Body of pancreas (tissue), 4 donors: Measurements from ENCODE around the gene DAB2. TPM values are rescaled to one million over a fixed set of nuclear protein-coding genes. Genes with fewer than 3 reads are reported as not detected.
"Not testable (repeated sequence)": the region's sequence is repeated elsewhere in the genome, so short reads cannot be mapped to it uniquely, and the experiment has no call there.

ENCODE experiments used
- ATAC-seq: fragments of 150-250 bp; one replicate; pipeline ENCODE4 v1.9.1; 2016
- DNase-seq, 4 donors: peaks; one replicate each; pipeline ENCODE4 v3.0.0-alpha.2; 2019
- H3K27ac ChIP-seq, 4 donors: fragments of 200-600 bp; sonication (generic); 1 replicate in 3 of 4; 2 replicates in 1 of 4; pipeline versions ENCODE4 v1.5.1 to v1.6.1; 2016 to 2019; ENCODE audit warnings: mild to moderate bottlenecking in 1 of 4, mixed read lengths in 1 of 4, moderate library complexity in 1 of 4
- H3K27me3 ChIP-seq, 2 donors: fragments of 200-600 bp; sonication (generic); one replicate each; pipeline ENCODE4 v1.6.0; 2016; ENCODE audit warnings: mild to moderate bottlenecking in 1 of 2
- H3K36me3 ChIP-seq, 2 donors: fragments of 200-600 bp; sonication (generic); replicated peaks in 1 of 2; 2 replicates each; pipeline ENCODE4 v1.5.1; 2016; ENCODE audit warnings: low read depth in 2 of 2; ENCODE audit not compliant: insufficient read depth in 1 of 2
- H3K4me1 ChIP-seq: fragments of 200-600 bp; sonication (generic); one replicate; pipeline ENCODE4 v1.6.0; 2016
- H3K4me3 ChIP-seq, 2 donors: fragments of 200-600 bp; sonication (generic); 1 replicate in 1 of 2; 2 replicates in 1 of 2; pipeline ENCODE4 v1.5.1; 2016 to 2019
- H3K9me3 ChIP-seq, 3 donors: fragments of 200-600 bp; sonication (generic); 1 replicate in 2 of 3; 2 replicates in 1 of 3; pipeline ENCODE4 v1.5.1; 2016
- CTCF ChIP-seq, 7 experiments: fragments of 450-650 bp in 4 of 7; fragments of 200-600 bp in 3 of 7; sonication (generic) in 3 of 7; IDR thresholded peaks; one replicate each; pipeline ENCODE4 v1.5.1; 2016 to 2019; ENCODE audit warnings: antibody characterized with exemption in 7 of 7
- POLR2A ChIP-seq, 3 donors: fragments of 450-650 bp; IDR thresholded peaks; one replicate each; pipeline ENCODE4 v1.6.1; 2016; ENCODE audit warnings: antibody characterized with exemption in 3 of 3, mild to moderate bottlenecking in 2 of 3
- WGBS, 2 donors: methylation state at CpG; one replicate each; pipeline ENCODE4 v1.1.5; 2017; 5-methylcytosine and 5-hydroxymethylcytosine counted together
- intact Hi-C: fragments of 100-400 bp; cut with DNase I; formaldehyde crosslinking; loops from one replicate; pipeline ENCODE4 v1.15.1; 2023
- total RNA-seq, 2 donors: library from RNA; depleted of rRNA; stranded (reverse); fragments of >200 nt; gene quantifications; one replicate each; pipeline ENCODE4 v1.1.0, GENCODE V29; 2016

The DAB2 gene
- total RNA-seq, 2 donors from 2014 or later: 33.9 to 39.4 TPM

- ATAC-seq (no peak), DNase-seq (no peak)
- no peaks in the 10 kb centered on the region for H3K9me3 ChIP-seq
- no peak overlapping the region for H3K27ac ChIP-seq
- WGBS, 2 donors: 45 to 46% methylated on average over 5 of the region's 5 CpGs
- H3K4me1 ChIP-seq: peaks cover 10% of the 10 kb centered on the region
- intact Hi-C loops: no loop called here
- H3K36me3 ChIP-seq: no peaks in the 10 kb centered on the region
- TF ChIP-seq POLR2A (IDR thresholded peaks at IDR 0.05): no peak
- TF ChIP-seq CTCF (IDR thresholded peaks at IDR 0.05): no peak
- H3K4me3 ChIP-seq: no peak overlapping the region
- H3K27me3 ChIP-seq: no peaks in the 10 kb centered on the region
Observed at GRCh38 chr5:39405083-39405843, 19.5 kb downstream of the DAB2 start.

- H3K36me3 ChIP-seq, DNase-seq, H3K4me1 ChIP-seq: not testable (repeated sequence)
Observed at GRCh38 chr5:39403761-39404160, 21.0 kb downstream of the DAB2 start.

GRCh38 chr5:39402140-39402539 is 22.6 kb downstream of the DAB2 start:
- H3K36me3 ChIP-seq, H3K27me3 ChIP-seq, H3K27ac ChIP-seq, intact Hi-C loops, H3K4me3 ChIP-seq, DNase-seq, H3K4me1 ChIP-seq, ATAC-seq, H3K9me3 ChIP-seq: not testable (repeated sequence)

More at GRCh38 chr5:39403761-39404160, 21.0 kb downstream of the DAB2 start:
- intact Hi-C loops, H3K4me3 ChIP-seq, H3K9me3 ChIP-seq, H3K27me3 ChIP-seq, H3K27ac ChIP-seq, ATAC-seq: not testable (repeated sequence)
- 72 to 76% methylated on average over 3 of the region's 3 CpGs for WGBS, 2 donors

- Histone ChIP-seq H3K9me3 (no peaks in the 10 kb centered on the region), H3K4me3 (no peak overlapping the region), H3K27ac (peak overlapping the region in 2 of 4 donors; percentile 13 to 68), H3K36me3 (no peaks in the 10 kb centered on the region), H3K4me1 (peaks cover 10% of the 10 kb centered on the region), H3K27me3 (no peaks in the 10 kb centered on the region)
- ATAC-seq (no peak), DNase-seq (no peak)
- intact Hi-C loops: no loop called here
- 28 to 37% methylated on average over 5 of the region's 5 CpGs for WGBS, 2 donors
- no peak for TF ChIP-seq POLR2A (IDR thresholded peaks at IDR 0.05)
- no peak for TF ChIP-seq CTCF (IDR thresholded peaks at IDR 0.05)
Observed at GRCh38 chr5:39400713-39401578, 23.8 kb downstream of the DAB2 start.

- WGBS, 2 donors: 44 to 52% methylated on average over 1 of the region's 1 CpG
- H3K9me3 ChIP-seq: no peaks in the 10 kb centered on the region
- no peaks in the 10 kb centered on the region for H3K27me3 ChIP-seq
- peak overlapping the region in 2 of 4 donors; percentile 45 to 68 for H3K27ac ChIP-seq
- no peaks in the 10 kb centered on the region for H3K36me3 ChIP-seq
- intact Hi-C loops: no loop called here
- H3K4me3 ChIP-seq: no peak overlapping the region
- peaks cover 10% of the 10 kb centered on the region for H3K4me1 ChIP-seq
- ATAC-seq: peak; percentile 45
- peak in 1 of 4 donors; percentile 52 for DNase-seq
- TF ChIP-seq POLR2A (IDR thresholded peaks at IDR 0.05): no peak
- no peak for TF ChIP-seq CTCF (IDR thresholded peaks at IDR 0.05)
Observed at GRCh38 chr5:39399135-39400036, 25.4 kb downstream of the DAB2 start.
